H1 (cell line): ENCODE measurements around the gene TEX11. TPM values are rescaled to one million over a fixed set of nuclear protein-coding genes. Genes with fewer than 3 reads are reported as not detected.

ENCODE experiments used
- CTCF ChIA-PET: fragments of 300-600 bp; sonication (Branson Sonifier 250); formaldehyde crosslinking; loops from one replicate; lab custom pipeline; 2021; ENCODE audit not compliant: partially characterized antibody; lab: Charles Lee
- POLR2A ChIA-PET: fragments of 300-600 bp; sonication (Branson Sonifier 250); formaldehyde crosslinking; loops from one replicate; lab custom pipeline; 2021; ENCODE audit warnings: inconsistent platforms; ENCODE audit not compliant: partially characterized antibody; lab: Charles Lee
- DNase-seq, 2 experiments: peaks; one replicate each; pipeline versions ENCODE4 v3.0.0 to v3.0.0-alpha.2; 2010 to 2022; ENCODE audit warnings: low spot score in 2 of 2, low read depth in 1 of 2, mixed read lengths in 1 of 2
- FAIRE-seq: peaks from 2 replicates; lab custom pipeline; 2011; peaks lifted over from hg19 to GRCh38; lab: Jason Lieb, UNC
- H2AFZ ChIP-seq: 2 replicates; pipeline ENCODE4 v1.8.1; 2012; ENCODE audit warnings: low read length, inconsistent platforms
- H2AK5ac ChIP-seq: 2 replicates; pipeline ENCODE4 v1.6.1; 2013; ENCODE audit warnings: low read depth, low read length
- H2BK120ac ChIP-seq: replicated peaks from 2 replicates; pipeline ENCODE3; 2013; ENCODE audit warnings: low read depth, low read length, inconsistent platforms
- H2BK12ac ChIP-seq: 2 replicates; pipeline ENCODE4 v1.6.1; 2013; ENCODE audit warnings: low read depth, low read length
- H2BK15ac ChIP-seq: 2 replicates; pipeline ENCODE4 v1.6.1; 2013; ENCODE audit warnings: low read length
- H2BK20ac ChIP-seq: 2 replicates; pipeline ENCODE4 v1.6.1; 2013; ENCODE audit warnings: low read length
- H2BK5ac ChIP-seq: 2 replicates; pipeline ENCODE4 v1.6.1; 2013; ENCODE audit warnings: low read depth, low read length
- H3K14ac ChIP-seq: 2 replicates; pipeline ENCODE4 v1.6.1; 2013; ENCODE audit warnings: inconsistent platforms; ENCODE audit not compliant: insufficient read length
- H3K18ac ChIP-seq: 2 replicates; pipeline ENCODE4 v1.6.1; 2013; ENCODE audit warnings: low read length; ENCODE audit errors: extremely low read depth
- H3K23ac ChIP-seq: 2 replicates; pipeline ENCODE4 v1.6.1; 2013; ENCODE audit warnings: inconsistent platforms; ENCODE audit not compliant: insufficient read length
- H3K23me2 ChIP-seq: 2 replicates; pipeline ENCODE4 v1.6.1; 2013; ENCODE audit warnings: low read depth, low read length
- H3K27ac ChIP-seq: 2 replicates; pipeline ENCODE4 v1.6.1; 2011; ENCODE audit warnings: low read depth, low read length, inconsistent platforms
- H3K27me3 ChIP-seq, 4 experiments: replicated peaks in 1 of 4; 1 replicate in 1 of 4; 2 replicates in 3 of 4; pipeline versions ENCODE4 v1.6.1 to v1.8.1; 2011 to 2013; ENCODE audit warnings: low read length in 3 of 4, mild to moderate bottlenecking in 3 of 4, inconsistent platforms in 2 of 4, mixed read lengths in 2 of 4, moderate library complexity in 1 of 4; ENCODE audit not compliant: control insufficient read depth in 3 of 4, insufficient read depth in 3 of 4; ENCODE audit errors: extremely low read depth in 1 of 4
- H3K36me3 ChIP-seq, 4 experiments: 2 replicates each; pipeline versions ENCODE4 v1.6.1 to v1.8.1; 2011 to 2013; ENCODE audit warnings: mild to moderate bottlenecking in 4 of 4, low read length in 3 of 4, moderate library complexity in 2 of 4, control low read depth in 1 of 4, inconsistent platforms in 1 of 4; ENCODE audit not compliant: insufficient read depth in 4 of 4, control insufficient read depth in 2 of 4
- H3K4ac ChIP-seq: replicated peaks from 2 replicates; pipeline ENCODE3; 2013; ENCODE audit warnings: low read length, low read depth, mixed read lengths, inconsistent platforms; ENCODE audit not compliant: insufficient read length
- H3K4me1 ChIP-seq, 4 experiments: replicated peaks in 1 of 4; 1 replicate in 1 of 4; 2 replicates in 3 of 4; pipeline versions ENCODE4 v1.6.1 to v1.8.1; 2011 to 2013; ENCODE audit warnings: low read length in 3 of 4, inconsistent platforms in 2 of 4, mixed read lengths in 1 of 4; ENCODE audit not compliant: insufficient read depth in 4 of 4, control insufficient read depth in 3 of 4
- H3K4me2 ChIP-seq, 2 experiments: 2 replicates each; pipeline versions ENCODE4 v1.6.1 to v1.8.1; 2011 to 2013; ENCODE audit warnings: low read depth in 2 of 2, low read length in 2 of 2, control low read depth in 1 of 2, inconsistent platforms in 1 of 2, mild to moderate bottlenecking in 1 of 2; ENCODE audit not compliant: insufficient read depth in 1 of 2
- H3K4me3 ChIP-seq, 4 experiments: fragments of 200-600, 300-600 bp in 1 of 4; sonication (generic), shearing (Covaris generic), sonication (Bioruptor Twin) in 1 of 4; 2 replicates each; pipeline versions ENCODE4 v1.5.1 to v1.8.1; 2011 to 2016; ENCODE audit warnings: low read length in 4 of 4, low read depth in 3 of 4, control low read depth in 2 of 4, inconsistent platforms in 2 of 4, mild to moderate bottlenecking in 2 of 4, mixed read lengths in 1 of 4, moderate library complexity in 1 of 4; ENCODE audit not compliant: insufficient read depth in 2 of 4; ENCODE audit errors: extremely low read depth in 1 of 4
- H3K56ac ChIP-seq: replicated peaks from 2 replicates; pipeline ENCODE3; 2013; ENCODE audit warnings: low read depth, mild to moderate bottlenecking, mixed read lengths, low read length, inconsistent platforms; ENCODE audit not compliant: insufficient read length
- H3K79me1 ChIP-seq: 2 replicates; pipeline ENCODE4 v1.6.1; 2013; ENCODE audit warnings: low read depth, low read length, control low read depth
- H3K79me2 ChIP-seq, 2 experiments: 2 replicates each; pipeline versions ENCODE4 v1.6.1 to v1.8.1; 2012 to 2013; ENCODE audit warnings: low read length in 2 of 2, mild to moderate bottlenecking in 2 of 2, inconsistent platforms in 1 of 2; ENCODE audit not compliant: insufficient read depth in 2 of 2, control insufficient read depth in 1 of 2
- H3K9ac ChIP-seq, 4 experiments: replicated peaks in 1 of 4; 1 replicate in 1 of 4; 2 replicates in 3 of 4; pipeline versions ENCODE4 v1.6.1 to v1.8.1; 2011 to 2013; ENCODE audit warnings: low read depth in 3 of 4, low read length in 3 of 4, control low read depth in 2 of 4, mild to moderate bottlenecking in 2 of 4, moderate library complexity in 2 of 4, inconsistent platforms in 1 of 4; ENCODE audit errors: extremely low read depth in 1 of 4
- H3K9me3 ChIP-seq, 2 experiments: 2 replicates each; pipeline versions ENCODE4 v1.6.1 to v1.8.1; 2012 to 2013; ENCODE audit warnings: mild to moderate bottlenecking in 2 of 2, moderate library complexity in 2 of 2, control low read depth in 1 of 2, inconsistent platforms in 1 of 2, low read depth in 1 of 2, low read length in 1 of 2, mixed read lengths in 1 of 2; ENCODE audit not compliant: insufficient read depth in 2 of 2
- H4K20me1 ChIP-seq, 2 experiments: replicated peaks in 1 of 2; 2 replicates each; pipeline versions ENCODE3 to v1.8.1; 2011 to 2013; ENCODE audit warnings: inconsistent platforms in 2 of 2, low read length in 2 of 2, mild to moderate bottlenecking in 1 of 2; ENCODE audit not compliant: insufficient read depth in 2 of 2, control insufficient read depth in 1 of 2
- H4K5ac ChIP-seq: 2 replicates; pipeline ENCODE4 v1.6.1; 2013; ENCODE audit warnings: low read length, low read depth, mixed read lengths, inconsistent platforms; ENCODE audit not compliant: insufficient read length
- H4K8ac ChIP-seq: 2 replicates; pipeline ENCODE4 v1.8.0; 2013; ENCODE audit warnings: mild to moderate bottlenecking, moderate library complexity, low read length, inconsistent platforms; ENCODE audit not compliant: insufficient read depth; ENCODE audit errors: extremely low read depth
- H4K91ac ChIP-seq: replicated peaks from 2 replicates; pipeline ENCODE3; 2013; ENCODE audit warnings: low read length, mixed read lengths, inconsistent platforms; ENCODE audit not compliant: insufficient read length
- ASH2L ChIP-seq: fragments of 200-600, 300-600 bp; sonication (generic); IDR thresholded peaks from one replicate; pipeline ENCODE4 v1.7.1; 2017; ENCODE audit warnings: low read length
- BCL11A ChIP-seq, 2 experiments: IDR thresholded peaks; one replicate each; pipeline ENCODE4 v1.6.1; 2011; ENCODE audit warnings: low read depth in 2 of 2, low read length in 2 of 2, mild to moderate bottlenecking in 2 of 2
- BRCA1 ChIP-seq: IDR thresholded peaks from 2 replicates; pipeline ENCODE4 v1.6.1; 2012; ENCODE audit warnings: low read depth, low read length, improper control_type of control experiment
- HDAC2 ChIP-seq, 2 experiments: fragments of 300-600 bp in 1 of 2; sonication (generic) in 1 of 2; IDR thresholded peaks; 2 replicates each; pipeline ENCODE4 v1.6.1; 2011 to 2012; ENCODE audit warnings: low read depth in 2 of 2, low read length in 2 of 2, mild to moderate bottlenecking in 2 of 2, moderate library complexity in 2 of 2, borderline replicate concordance in 1 of 2, inconsistent platforms in 1 of 2
- JUND ChIP-seq: IDR thresholded peaks from 2 replicates; pipeline ENCODE4 v1.6.1; 2011; ENCODE audit warnings: mild to moderate bottlenecking, improper control_type of control experiment, low read length
- SAP30 ChIP-seq: fragments of 300-600 bp; sonication (generic); IDR thresholded peaks from 2 replicates; pipeline ENCODE4 v1.7.1; 2012; ENCODE audit warnings: low read length, moderate library complexity, mild to moderate bottlenecking, inconsistent platforms; ENCODE audit not compliant: insufficient read depth, insufficient replicate concordance
- SP4 ChIP-seq: IDR thresholded peaks from 2 replicates; pipeline ENCODE4 v1.6.1; 2012; ENCODE audit warnings: low read length, inconsistent platforms
- SRF ChIP-seq: IDR thresholded peaks from 2 replicates; pipeline ENCODE4 v1.6.1; 2011; ENCODE audit warnings: mild to moderate bottlenecking, low read depth, low read length, moderate library complexity
- ZNF274 ChIP-seq: IDR thresholded peaks from 2 replicates; pipeline ENCODE4 v1.7.0; 2012; ENCODE audit warnings: low read length, borderline replicate concordance; ENCODE audit errors: extremely low read depth
- whole genome bisulfite sequencing, 2 experiments: shearing (Covaris generic) in 1 of 2; methylation state at CpG; one replicate each; pipeline versions ENCODE4 v1.1.6 to v1.1.7; 2013 to 2015; ENCODE audit warnings: low lambda C conversion rate in 2 of 2, mixed read lengths in 2 of 2, inconsistent platforms in 1 of 2, low coverage in 1 of 2, missing lambda C conversion rate in 1 of 2; ENCODE audit not compliant: insufficient replicate concordance in 2 of 2, insufficient coverage in 1 of 2, insufficient read length in 1 of 2; ENCODE audit errors: extremely low coverage in 1 of 2, missing lambda C conversion rate in 1 of 2; 5-methylcytosine and 5-hydroxymethylcytosine counted together
- polyA plus RNA-seq, 7 experiments: library from polyadenylated mRNA; depleted of rRNA in 3 of 7; stranded (reverse) in 5 of 7; unstranded in 2 of 7; fragments of >200 nt in 5 of 7; fragments of 200-250 nt in 2 of 7; gene quantifications; 1 replicate in 5 of 7; 2 replicates in 1 of 7; 4 replicates in 1 of 7; pipeline versions ENCODE4 v1.2.1 to v1.2.3, GENCODE V29; 2011 to 2013; ENCODE audit warnings: missing spikeins in 2 of 7, mixed read lengths in 2 of 7
- total RNA-seq: library from RNA; stranded (reverse); fragmentation: NEBNext Ultra II Directional; extraction: Animal tissue kit (Norgen Biotek cat#: 25700); gene quantifications from 2 replicates; pipeline ENCODE4 v1.2.1, GENCODE V29; 2021
- TF ChIP-seq, protein P1 (sequence below): IDR thresholded peaks from 2 replicates; pipeline ENCODE4 v1.6.1; 2012; ENCODE audit warnings: low read length, inconsistent platforms
- TF ChIP-seq, protein P2 (sequence below): IDR thresholded peaks from 2 replicates; pipeline ENCODE4 v1.6.1; 2011; ENCODE audit warnings: low read length, improper control_type of control experiment

TEX11 gene
- total and polyA plus RNA-seq, 2 of the 8 experiments (the other 6 are each of a cell fraction or from before 2014, with no cell fraction given) = 0.11 to 0.74 TPM

DNA sequence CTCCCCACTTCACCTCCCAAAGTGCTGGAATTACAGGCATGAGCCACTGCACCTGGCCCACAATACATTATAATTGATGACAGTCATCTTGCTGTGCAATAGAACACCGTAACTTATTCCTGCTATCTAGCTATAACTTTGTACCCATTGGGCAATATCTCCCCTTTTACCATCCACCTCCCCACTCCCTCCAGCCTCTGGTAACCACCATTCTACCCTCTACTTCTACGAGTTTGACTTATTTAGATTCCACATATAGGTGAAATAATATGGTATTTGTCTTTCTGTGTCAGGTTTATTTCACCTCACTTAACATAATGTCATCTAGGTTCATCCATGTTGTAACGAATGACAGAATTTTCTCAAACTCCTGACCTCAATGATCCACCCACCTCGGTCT is 8.2 kb upstream of the TEX11 start:
- Histone ChIP-seq H3K4me3 (no peak overlapping the region), H4K91ac (no peak overlapping the region), H3K27me3 (no peaks in the 10 kb centered on the region), H4K8ac (no peak overlapping the region), H4K5ac (no peak overlapping the region), H4K20me1 (no peaks in the 10 kb centered on the region), H3K18ac (no peak overlapping the region), H2BK12ac (no peak overlapping the region), H3K4me1 (peaks cover 0 to 2% (median 0%) of the 10 kb centered on the region in 4 experiments; a peak in 1 of 7 replicates), H3K23ac (no peak overlapping the region), H2BK20ac (no peak overlapping the region), H3K4ac (no peak overlapping the region), H3K23me2 (no peaks in the 10 kb centered on the region), H3K79me2 (no peaks in the 10 kb centered on the region), H3K9ac (no peak overlapping the region), H2BK15ac (no peak overlapping the region), H2AFZ (no peak overlapping the region), H3K56ac (no peak overlapping the region), H3K36me3 (no peaks in the 10 kb centered on the region), H2AK5ac (no peak overlapping the region), H3K27ac (no peak overlapping the region), H3K9me3 (no peaks in the 10 kb centered on the region), H3K14ac (no peak overlapping the region), H3K79me1 (no peaks in the 10 kb centered on the region), H2BK120ac (no peak overlapping the region), H2BK5ac (no peak overlapping the region), H3K4me2 (no peak overlapping the region)
- no peak for FAIRE-seq
- WGBS, 2 experiments = 93% methylated on average over 4 of the region's 4 CpGs; no CpG with 5 or more reads in 1 of the 2 experiments
- ChIA-PET CTCF (interaction anchor here (0.6 to 1.2 kb wide), 2 partner anchors 14 to 173 kb away, joined by 3 read pairs; no protein-coding TSS in a partner anchor), POLR2A (interaction anchor here (0.6 to 1.7 kb wide), 2 partner anchors 14 to 28 kb away, joined by 3 to 6 read pairs; partner anchors contain the start of gene SLC7A3)
- no peak for DNase-seq
- no peak for TF ChIP-seq BRCA1
- no peak for TF ChIP-seq ASH2L
- no peak for TF ChIP-seq SRF
- TF ChIP-seq ZNF274 = no peak
- TF ChIP-seq SAP30 = no peak
- no peak for TF ChIP-seq JUND
- no peak for TF ChIP-seq SP4
- TF ChIP-seq, protein P1, sequence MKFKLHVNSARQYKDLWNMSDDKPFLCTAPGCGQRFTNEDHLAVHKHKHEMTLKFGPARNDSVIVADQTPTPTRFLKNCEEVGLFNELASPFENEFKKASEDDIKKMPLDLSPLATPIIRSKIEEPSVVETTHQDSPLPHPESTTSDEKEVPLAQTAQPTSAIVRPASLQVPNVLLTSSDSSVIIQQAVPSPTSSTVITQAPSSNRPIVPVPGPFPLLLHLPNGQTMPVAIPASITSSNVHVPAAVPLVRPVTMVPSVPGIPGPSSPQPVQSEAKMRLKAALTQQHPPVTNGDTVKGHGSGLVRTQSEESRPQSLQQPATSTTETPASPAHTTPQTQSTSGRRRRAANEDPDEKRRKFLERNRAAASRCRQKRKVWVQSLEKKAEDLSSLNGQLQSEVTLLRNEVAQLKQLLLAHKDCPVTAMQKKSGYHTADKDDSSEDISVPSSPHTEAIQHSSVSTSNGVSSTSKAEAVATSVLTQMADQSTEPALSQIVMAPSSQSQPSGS = no peak
- TF ChIP-seq, protein P2, sequence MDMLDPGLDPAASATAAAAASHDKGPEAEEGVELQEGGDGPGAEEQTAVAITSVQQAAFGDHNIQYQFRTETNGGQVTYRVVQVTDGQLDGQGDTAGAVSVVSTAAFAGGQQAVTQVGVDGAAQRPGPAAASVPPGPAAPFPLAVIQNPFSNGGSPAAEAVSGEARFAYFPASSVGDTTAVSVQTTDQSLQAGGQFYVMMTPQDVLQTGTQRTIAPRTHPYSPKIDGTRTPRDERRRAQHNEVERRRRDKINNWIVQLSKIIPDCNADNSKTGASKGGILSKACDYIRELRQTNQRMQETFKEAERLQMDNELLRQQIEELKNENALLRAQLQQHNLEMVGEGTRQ = no peak
- TF ChIP-seq BCL11A (IDR thresholded peaks at IDR 0.05; ENCODE audit: low read depth in 2 of 2, low read length in 2 of 2) = no peak
- no peak for TF ChIP-seq HDAC2 (IDR thresholded peaks at IDR 0.05; ENCODE audit: borderline replicate concordance in 1 of 2, low read depth in 2 of 2, low read length in 2 of 2)
